NB4 (cell line): Measurements from ENCODE around the gene CWC25.

Experiments used
- CTCF ChIP-seq: IDR thresholded peaks from one replicate; pipeline ENCODE4 v1.5.1; 2012; ENCODE audit warnings: low read depth, low read length
- MAX ChIP-seq: IDR thresholded peaks from 2 replicates; pipeline ENCODE4 v1.6.1; 2011; ENCODE audit warnings: low read depth, low read length
- MYC ChIP-seq: IDR thresholded peaks from 2 replicates; pipeline ENCODE4 v1.6.1; 2011; ENCODE audit warnings: low read depth, low read length
- POLR2A ChIP-seq: IDR thresholded peaks from 2 replicates; pipeline ENCODE4 v1.6.1; 2011; ENCODE audit warnings: mild to moderate bottlenecking; ENCODE audit not compliant: insufficient read length; ENCODE audit errors: extremely low read depth

GRCh38 chr17:38857271-38857670 is 32.1 kb upstream of the CWC25 start:
- no peak for TF ChIP-seq POLR2A
- no peak for TF ChIP-seq CTCF
- no peak for TF ChIP-seq MAX
- no peak for TF ChIP-seq MYC
